GM12865 (cell line): ENCODE data around the gene PLA2G4B.

Source experiments
- DNase-seq: peaks from one replicate; pipeline ENCODE4 v3.0.0; 2010; ENCODE audit warnings: low read depth
- H3K4me3 ChIP-seq: 2 replicates; pipeline ENCODE4 v1.5.1; 2011; ENCODE audit warnings: mild to moderate bottlenecking, low read depth, low read length, control low read depth
- TF ChIP-seq, protein P1 (sequence below): IDR thresholded peaks from 2 replicates; pipeline ENCODE4 v1.5.1; 2011; ENCODE audit warnings: low read length, control low read depth, low read depth, inconsistent platforms; ENCODE audit not compliant: insufficient read depth; ENCODE audit errors: missing control alignments

Gene PLA2G4B

DNA sequence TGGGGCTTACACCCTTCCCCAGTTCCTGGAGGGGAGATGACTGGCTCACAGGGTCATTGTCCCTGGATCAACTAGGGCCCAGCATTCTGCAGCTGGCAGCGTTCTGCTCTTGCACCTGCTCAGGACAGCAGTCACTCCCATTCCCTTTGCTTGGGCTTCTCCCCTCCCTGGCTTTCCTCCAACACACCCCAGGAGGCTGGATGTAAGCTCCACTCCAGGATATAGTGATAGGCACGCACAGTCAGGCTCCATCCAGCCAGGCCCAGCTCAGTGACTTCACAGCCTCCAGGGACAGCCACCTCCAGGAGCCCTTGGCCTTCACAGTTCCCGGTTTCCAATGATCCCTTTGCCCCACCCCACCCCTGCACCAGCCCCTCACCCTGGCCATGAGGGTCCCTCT is 53.3 kb downstream of the PLA2G4B start:
- DNase-seq, result no peak
- H3K4me3 ChIP-seq, result no peak overlapping the region
- TF ChIP-seq, protein P1, sequence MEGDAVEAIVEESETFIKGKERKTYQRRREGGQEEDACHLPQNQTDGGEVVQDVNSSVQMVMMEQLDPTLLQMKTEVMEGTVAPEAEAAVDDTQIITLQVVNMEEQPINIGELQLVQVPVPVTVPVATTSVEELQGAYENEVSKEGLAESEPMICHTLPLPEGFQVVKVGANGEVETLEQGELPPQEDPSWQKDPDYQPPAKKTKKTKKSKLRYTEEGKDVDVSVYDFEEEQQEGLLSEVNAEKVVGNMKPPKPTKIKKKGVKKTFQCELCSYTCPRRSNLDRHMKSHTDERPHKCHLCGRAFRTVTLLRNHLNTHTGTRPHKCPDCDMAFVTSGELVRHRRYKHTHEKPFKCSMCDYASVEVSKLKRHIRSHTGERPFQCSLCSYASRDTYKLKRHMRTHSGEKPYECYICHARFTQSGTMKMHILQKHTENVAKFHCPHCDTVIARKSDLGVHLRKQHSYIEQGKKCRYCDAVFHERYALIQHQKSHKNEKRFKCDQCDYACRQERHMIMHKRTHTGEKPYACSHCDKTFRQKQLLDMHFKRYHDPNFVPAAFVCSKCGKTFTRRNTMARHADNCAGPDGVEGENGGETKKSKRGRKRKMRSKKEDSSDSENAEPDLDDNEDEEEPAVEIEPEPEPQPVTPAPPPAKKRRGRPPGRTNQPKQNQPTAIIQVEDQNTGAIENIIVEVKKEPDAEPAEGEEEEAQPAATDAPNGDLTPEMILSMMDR, result no peak

- TF ChIP-seq, protein P1, result no peak
- DNase-seq, result no peak
- no peak overlapping the region for H3K4me3 ChIP-seq
Measured at GRCh38 chr15:41892621-41893421, 54.2 kb downstream of the PLA2G4B start.

- no peak for DNase-seq
- peak within 1 kb of the TSS; percentile 14; the same call in 1 of the 2 replicates for H3K4me3 ChIP-seq
Measured at GRCh38 chr15:41893422-41894250, 55.0 kb downstream of the PLA2G4B start, which contains the start of gene SPTBN5. Gene SPTBN5 (minus strand): TSS chr15:41894053. CDS start chr15:41893497, 556 bp downstream.

GRCh38 chr15:41894251-41894790 is 55.7 kb downstream of the PLA2G4B start:
- peak overlapping the region; percentile 14; the same call in 1 of the 2 replicates for H3K4me3 ChIP-seq
- DNase-seq, result no peak
- TF ChIP-seq, protein P1, result no peak

More at GRCh38 chr15:41893422-41894250, 55.0 kb downstream of the PLA2G4B start, which contains the start of gene SPTBN5:
- TF ChIP-seq, protein P1, result no peak

DNA sequence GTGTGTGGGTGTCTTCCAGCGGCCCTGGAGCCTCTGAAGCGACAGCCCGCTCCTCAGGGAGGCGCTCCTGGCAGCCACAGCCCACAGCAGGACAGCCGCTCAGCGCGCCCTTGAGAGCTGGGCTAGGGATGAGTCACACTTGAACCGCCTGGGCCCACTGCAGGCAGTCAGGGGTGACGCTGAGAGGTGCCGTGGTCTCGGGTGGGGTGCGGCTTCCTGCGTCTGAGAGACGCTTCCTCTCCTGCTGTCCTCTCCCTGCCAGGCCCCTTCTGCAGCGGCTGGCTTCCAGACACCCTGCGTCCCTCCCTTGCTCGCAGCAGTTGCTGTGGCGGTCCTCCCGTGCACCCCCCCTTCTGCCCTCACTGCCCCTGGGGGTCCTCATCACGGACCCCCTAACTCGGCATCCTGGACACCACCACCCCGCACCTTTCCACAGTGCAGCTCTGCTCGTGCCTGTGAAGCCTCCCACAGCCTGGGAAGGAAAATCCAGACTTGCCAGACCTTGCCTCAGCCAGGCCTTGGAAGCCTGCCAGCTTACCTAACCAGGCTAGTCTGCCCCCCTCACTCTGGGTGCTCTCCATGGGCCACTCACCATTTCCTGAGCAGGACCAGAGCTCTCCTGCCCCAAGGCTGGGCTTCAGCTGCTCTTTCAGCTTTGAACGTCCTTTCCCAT is 56.3 kb downstream of the PLA2G4B start:
- peak; percentile 88 for DNase-seq
- TF ChIP-seq, protein P1, result peak; percentile 8
- peak overlapping the region; percentile 14; the same call in 1 of the 2 replicates for H3K4me3 ChIP-seq

GRCh38 chr15:41895491-41895890 is 56.8 kb downstream of the PLA2G4B start:
- no peak overlapping the region for H3K4me3 ChIP-seq
- TF ChIP-seq, protein P1, result no peak
- no peak for DNase-seq
